NCI-H2029 (cell line): ENCODE data around the gene RPTOR.

Experiments used
- DNase-seq: peaks from one replicate; lab custom pipeline; 2025; lab: John Stamatoyannopoulos, UW

RPTOR gene

DNA sequence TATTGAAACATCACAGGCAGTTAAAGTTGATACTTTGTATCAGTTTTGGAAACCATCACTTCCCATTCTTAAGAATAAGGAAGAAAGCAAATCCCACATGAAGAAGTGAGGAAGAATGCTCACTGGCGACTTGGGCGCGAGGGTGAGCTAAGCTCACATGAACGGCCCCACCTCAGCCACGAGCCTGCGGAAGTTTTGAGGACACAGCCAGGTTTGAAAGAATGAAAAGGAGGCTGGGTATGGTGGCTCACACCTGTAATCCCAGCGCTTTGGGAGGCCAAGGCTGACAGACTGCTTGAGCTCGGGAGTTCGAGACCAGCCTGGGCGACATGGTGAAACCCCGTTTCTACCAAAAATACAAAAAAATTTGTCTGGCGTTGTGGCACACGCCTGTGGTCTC, 336.7 kb downstream of the RPTOR start:
- no peak for DNase-seq

DNA sequence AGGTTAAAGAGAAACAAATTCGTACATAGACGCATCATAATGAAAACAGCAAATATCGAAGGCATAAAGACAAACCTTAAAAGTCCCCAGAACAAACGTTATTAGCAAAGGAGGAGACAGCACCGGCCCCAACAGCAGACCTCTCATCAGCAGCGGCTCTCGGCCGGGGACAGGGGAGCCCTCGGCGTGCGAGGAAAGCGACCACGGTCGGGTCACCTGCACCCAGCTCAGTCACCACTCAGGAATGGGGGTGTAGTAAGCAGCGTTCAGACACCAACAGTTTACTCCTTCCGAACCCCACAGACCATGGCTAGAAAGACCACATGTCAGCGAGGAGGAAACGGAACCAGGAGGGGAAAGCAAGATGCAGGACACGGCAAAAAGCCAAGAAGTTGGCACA, 337.7 kb downstream of the RPTOR start:
- no peak for DNase-seq

DNA sequence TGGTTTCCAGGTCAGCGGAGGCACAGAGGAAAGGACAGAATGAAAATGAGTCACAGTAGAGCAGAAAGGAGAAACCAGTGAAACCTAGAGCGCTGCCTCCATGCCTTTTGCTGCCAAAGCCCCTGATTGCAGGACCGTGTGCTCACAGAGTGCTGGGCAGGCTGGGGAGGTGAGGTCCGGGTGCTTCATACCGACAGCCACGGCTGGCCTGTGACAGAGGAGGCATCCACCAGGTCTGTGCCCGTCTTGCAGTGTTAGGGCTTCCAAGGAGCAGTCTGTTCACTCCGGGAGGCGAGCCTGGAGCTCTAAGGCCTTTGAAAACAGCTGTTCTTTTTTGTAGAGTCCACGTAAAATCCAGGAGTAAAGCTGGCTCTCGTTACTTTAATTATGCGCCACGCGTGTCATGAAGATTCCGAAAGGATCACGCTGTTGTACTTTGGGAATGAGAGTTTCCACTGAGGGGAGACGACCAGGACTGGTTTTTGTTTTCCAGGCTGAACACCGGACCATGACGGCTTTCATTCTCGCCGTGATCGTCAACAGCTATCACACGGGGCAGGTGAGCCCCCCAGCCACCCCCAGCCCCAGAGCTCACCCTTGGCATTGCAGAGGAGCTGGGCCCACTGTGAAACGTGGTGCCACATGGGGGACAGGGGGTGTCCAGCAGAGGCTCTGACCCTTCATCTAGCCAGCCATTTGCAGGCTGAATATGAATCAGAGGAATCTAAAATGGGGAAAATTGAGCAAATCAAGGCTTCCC, 338.5 kb downstream of the RPTOR start:
- DNase-seq: no peak

DNA sequence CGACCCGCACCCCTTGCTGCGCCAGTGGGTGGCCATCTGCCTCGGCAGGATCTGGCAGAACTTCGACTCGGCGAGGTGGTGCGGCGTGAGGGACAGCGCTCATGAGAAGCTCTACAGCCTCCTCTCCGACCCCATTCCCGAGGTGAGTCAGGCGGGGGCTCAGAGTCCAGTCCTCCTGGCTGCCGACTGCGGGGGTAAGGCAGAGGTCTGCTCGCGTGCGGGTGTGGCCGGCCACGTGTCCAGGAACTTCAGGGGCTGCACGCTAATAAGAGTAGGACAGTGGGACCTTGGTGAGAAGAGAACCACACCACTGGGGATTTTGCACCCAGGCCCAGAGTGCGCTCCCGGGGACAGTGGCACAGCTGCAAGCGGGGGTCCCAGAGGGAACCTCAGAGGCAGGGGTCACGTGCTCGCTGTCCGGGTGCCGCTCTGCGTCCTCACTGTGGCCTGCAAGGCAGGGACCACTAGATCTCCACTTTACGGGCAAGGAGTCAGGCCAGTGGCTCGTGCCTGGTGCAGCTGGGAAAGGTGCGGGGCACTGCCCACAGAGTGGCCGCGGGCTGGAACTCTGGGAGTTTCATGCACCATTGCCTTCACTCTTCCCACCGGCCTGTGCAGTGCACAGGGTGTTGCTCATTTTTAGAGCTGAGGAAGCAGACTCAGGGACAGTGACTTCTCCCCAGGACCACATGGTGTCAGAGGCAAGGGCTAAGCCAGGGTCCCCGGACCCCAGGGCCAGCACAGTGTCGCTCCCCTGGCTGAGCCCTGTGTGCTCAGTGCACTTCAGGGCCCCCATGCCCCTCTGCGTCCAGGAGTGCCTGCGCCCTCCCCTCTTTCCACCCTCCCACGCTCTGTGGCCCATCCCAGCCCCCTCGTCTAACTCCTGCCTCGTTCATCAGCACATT, 339.4 kb downstream of the RPTOR start:
- DNase-seq: no peak

DNA sequence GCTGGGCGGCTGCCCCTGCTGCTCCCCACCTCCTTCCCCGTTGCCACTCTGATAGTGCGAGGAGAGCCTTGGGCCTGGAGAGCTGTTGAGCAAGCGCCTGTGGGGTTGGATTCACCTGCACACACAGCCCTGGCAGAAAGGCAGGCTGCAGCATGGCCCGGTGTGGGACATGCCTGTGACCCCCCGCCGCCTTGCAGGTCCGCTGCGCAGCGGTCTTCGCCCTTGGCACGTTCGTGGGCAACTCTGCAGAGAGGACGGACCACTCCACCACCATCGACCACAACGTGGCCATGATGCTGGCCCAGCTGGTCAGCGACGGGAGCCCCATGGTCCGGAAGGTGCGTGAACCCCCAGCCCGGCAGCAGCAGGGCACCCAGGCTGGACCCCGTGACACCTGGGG, 340.2 kb downstream of the RPTOR start:
- DNase-seq: no peak

DNA sequence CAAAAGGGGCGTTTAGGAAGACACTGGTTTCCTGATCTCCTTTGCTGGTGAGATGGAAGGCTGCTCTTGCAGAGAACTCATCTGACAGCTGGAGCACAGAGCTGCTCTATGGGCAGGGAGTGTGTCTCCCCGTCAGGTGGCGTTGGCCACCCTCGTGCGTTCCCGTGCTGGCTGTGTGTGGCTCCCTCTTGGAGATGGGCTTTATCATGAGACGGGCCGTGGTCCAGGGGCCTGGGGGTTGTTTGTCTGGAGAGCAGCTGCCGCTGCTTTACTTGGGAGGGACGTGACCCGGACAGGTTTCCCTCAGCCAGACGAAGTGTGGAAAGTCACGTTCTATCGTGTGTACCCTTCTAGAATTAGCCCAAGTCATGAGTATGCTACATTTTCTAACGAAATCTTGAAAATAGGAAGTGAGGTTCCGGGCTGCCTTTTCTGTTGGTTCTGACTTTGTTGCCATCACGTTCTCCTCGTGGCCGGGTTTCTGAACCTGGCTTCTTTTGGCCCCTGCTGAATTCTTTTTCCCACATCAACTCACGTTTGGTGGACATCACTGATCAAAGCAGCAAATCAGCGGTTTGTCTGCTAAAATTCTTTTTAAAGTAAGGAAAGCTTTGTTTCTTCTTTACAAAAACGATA, 341.4 kb downstream of the RPTOR start:
- DNase-seq: no peak

DNA sequence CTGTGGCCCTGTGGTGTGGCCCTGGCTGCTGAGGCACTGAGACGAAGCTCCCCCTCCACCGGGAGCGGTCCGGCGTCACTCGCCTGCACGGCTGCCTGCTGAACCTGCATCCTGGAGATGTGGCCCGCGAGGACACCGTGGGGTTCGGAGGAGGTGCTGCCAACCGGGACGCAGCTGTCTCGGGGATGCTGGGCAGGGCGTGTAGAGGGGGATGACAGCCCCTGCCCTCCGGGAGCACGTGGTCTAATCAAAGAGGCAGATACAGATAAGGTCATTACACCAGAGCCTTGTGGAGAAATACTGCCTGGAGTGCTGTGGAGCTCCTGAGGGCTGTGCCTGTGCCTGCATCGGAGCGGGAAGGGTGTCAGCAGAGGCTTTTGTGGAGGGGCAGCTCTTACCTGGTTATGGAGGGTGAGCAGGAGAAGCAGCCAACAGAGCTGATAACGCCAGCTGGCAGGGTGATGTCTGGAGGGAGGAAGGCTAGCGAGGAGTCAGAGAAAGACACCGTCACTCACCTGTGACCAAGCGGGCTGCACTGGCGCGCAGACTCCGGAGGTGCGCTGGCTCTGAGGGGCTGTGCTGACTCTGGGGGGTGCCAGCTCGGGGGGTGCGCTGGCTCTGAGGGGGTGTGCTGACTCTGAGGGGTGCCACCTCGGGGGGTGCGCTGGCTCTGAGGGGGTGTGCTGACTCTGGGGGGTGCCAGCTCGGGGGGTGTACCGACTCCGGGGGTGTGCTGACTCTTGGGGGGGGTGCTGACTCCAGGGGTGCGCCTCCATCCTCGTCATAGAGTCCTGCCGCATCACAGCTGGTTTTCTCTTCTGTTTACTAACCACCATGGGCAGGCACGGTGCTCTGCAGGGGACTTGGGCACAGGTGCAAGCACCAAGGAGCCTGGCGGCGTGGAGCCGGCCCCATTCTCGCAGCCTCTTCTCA, 342.3 kb downstream of the RPTOR start:
- no peak for DNase-seq

DNA sequence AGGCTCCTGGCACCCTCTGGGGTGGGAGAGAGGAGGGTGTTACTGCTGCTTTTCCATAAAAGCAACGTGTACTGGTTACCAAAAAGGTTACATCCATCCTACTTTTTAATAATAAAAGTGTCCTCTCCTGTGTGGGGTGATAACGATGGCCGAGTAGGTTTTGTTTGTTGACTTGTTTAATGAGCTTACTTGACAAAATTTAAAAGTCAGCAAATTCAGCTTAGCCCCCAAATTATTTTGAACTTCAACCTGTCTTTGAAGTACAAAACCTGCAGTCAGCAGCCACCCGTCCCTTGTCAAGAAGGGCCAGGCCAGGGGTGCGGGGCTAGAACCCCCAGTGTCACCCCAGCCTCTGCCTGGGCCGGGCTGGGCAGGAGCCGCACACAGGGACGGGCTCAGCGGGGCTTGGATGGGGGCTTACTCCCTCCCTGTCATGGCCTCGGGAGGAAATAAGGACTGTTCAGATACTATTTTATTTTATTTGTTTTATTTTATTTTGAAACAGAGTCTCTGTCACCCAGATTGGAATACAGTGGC, 343.1 kb downstream of the RPTOR start:
- DNase-seq: no peak

DNA sequence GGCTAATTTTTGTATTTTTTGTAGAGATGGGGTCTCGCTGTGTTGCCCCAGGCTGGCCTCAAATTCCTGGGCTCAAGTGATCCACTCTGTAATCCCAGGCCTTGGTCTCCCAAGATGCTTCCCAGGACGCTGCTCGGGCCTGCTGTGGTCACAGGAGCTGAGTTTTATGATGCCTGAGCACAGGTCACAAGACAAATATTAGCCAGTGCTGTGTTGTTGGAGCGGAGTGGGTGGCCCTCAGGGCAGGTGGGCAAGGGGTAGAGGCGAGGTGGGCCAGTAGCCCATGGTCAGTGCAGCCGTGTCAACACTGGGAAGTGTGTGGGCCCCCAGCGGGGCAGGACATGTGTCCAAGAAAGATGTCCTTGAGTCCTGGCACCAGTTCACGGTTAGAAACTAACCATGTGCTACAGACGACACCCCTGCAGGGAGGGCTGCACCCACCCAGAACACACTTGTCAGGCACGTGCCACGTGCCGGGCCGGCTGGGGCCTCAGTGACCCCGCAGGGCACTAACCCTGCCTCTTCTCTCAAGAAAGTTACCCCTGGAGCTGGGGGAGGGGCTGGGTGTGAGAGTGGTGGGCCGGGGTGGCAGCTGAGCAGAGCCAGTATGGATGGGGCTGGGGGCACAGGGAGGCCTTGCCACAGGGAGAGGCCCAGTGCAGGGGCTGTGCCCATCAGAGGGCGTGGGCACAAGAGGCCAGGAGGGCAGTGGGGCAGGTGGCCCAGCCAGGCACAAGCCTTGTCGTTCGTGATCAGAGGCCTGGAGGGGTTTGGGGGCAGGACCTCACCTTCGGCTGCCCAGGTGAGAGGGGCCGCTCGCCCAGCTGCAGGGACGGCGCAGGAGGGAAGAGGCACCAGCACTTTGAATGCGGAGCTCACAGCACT, 343.9 kb downstream of the RPTOR start:
- no peak for DNase-seq

DNA sequence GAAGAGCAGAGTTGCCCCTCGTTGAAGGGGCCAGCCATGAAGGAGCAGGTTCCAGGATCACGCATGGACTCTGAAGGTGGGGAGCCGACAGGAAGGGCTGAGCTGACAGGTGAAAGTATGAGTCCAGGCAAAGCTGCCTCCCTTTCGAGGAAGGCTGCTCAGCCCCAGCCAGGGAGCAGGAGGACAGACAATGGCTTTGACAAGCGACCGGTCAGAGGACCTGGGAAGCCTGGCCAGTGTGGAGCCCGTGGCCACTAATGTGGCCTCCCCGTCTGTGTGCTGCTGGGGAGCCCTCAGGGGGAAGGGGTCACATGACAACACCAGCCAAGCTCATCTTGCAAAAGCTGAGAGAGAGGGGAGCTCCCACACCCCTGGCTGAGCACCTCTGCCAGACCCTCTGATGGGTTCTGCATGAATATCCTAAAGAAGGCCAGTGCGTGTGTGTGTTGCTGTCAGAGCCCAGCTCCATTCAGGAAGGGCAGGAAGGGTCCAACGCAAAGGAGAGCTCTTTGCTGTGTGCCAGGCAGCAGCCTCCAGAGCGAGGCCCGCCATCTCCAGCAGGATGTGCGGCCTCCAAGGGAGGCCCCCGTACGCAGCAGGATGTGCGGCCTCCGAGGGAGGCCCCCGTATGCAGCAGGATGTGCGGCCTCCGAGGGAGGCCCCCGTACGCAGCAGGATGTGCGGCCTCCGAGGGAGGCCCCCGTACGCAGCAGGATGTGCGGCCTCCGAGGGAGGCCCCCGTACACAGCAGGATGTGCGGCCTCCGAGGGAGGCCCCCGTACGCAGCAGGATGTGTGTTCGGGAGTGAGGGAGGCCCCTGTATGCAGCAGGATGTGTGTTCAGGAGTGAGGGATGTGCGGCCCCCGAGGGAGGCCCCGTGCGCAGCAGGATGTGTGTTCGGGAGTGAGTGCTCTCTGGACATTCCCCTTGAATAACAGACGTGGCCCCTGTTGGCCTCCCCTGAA, 344.9 kb downstream of the RPTOR start:
- no peak for DNase-seq

DNA sequence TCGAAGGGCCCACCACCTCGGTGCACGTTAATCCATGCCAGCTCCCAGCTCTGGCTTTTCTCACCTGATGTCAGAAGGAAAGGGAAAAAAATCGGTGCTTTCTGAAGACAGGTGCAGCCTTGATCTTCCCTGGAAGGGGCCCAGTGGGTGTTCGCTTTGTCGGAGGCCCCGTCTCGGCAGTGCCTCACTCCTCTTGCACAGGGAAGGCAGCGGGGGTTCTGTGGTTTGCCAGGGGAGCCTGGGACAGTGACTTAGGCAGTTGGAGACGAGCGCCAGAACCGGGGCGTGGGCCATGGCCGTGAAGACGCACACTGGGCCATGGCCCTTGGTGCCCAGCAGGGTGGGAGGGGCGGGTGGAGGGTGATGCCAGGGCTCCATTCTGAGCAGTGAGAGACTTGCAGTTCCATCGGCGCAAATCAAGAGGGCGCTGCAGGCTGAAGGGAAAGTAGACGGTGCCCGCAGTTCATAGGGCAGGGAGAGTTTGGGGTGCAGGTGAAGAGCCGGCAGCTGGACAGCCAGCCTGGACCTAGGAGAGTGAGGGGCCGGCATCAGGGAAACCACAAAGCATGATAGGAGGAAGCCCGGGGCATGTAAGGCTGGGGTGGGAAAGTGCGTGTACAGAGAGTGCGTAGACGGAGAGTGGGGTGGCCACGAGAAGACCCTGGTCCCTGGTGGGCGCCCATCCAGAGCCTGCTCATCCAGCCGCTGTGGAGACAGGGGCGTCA, 345.7 kb downstream of the RPTOR start:
- DNase-seq: no peak

DNA sequence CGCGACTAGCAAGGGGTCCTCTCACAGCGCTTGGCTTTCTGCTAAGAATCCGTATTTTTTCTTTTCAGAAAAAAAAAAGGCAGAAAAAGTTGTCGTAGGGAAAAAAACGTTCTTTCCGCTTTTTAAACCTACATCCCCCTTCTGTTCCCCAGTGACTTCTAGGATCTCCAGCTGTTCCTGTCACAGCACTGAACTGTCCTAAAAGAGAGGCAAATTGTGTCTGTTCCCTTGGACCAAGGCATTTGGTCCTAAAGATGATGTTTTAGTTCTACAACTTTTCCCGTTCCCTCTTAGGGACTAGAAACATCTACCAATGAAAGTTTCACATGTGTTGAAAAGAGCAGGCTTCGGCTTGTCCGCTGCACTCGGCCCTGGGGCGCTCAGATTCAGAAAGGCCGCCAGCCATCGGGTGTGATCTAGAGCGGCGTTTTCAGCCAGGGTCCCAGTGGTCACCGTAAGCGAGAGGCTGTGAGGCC, 346.3 kb downstream of the RPTOR start:
- no peak for DNase-seq

DNA sequence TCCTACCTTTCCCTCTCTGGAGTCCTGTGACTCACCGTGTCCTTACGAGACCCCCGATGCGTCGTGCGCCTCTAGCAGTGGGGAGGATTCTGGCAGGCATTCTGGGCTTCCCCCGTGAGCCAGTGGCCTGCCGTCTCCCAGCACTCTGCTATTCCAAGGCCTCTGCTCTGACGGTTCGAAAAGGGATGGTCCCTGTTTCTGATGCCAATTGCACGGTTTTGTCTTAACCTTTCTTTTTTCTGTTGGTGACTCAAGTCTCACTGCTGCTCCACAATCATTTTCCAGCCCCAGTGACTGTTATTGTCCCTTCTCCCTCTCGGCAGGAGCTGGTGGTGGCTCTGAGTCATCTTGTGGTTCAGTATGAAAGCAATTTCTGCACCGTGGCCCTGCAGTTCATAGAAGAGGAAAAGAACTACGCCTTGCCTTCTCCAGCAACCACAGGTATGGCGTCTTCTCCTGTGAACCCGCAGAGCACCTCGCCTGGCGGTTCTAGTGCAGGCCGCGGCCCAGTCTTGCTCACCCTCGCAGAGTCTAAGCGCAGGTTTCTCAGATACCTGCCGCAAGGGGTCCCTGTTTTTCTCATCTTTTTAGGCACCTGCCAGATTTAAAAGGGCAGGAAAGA, 346.9 kb downstream of the RPTOR start:
- no peak for DNase-seq

DNA sequence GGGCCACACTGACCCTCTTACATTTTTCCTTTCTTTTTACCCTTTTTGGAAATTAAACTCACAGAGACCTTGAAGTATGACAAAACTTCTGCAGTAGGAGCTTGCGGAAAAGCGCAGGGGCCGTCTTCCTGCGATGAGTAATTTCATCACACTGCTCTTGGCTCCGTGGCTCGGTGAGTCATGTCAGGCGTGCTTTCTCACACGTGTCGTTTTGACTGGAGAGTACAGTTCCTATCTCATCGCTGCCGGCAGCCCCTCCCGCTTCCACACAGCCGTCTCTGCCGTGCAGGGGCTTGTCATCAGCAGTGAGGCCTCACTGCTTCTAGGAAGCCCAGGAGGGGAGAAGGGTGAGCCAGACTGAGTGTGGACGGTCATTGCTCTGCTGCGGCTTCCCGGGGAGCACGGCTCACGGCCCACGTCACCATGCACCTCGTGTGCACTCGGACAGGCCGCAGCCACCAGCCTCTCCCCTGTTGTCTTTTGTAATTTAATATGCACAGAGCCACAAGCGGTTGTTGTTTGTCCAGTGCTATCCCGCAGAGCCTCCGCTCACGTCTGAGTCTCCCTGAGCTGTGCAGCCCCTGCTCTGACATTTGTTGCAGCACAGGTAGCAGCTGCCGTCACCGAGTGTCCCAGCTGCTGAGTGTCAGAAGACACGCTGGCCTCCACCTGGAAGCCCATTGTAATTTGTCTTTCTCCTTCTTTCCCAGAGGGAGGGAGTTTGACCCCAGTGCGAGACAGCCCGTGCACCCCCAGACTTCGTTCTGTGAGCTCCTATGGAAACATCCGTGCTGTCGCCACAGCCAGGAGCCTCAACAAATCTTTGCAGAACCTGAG, 347.6 kb downstream of the RPTOR start:
- DNase-seq: no peak

DNA sequence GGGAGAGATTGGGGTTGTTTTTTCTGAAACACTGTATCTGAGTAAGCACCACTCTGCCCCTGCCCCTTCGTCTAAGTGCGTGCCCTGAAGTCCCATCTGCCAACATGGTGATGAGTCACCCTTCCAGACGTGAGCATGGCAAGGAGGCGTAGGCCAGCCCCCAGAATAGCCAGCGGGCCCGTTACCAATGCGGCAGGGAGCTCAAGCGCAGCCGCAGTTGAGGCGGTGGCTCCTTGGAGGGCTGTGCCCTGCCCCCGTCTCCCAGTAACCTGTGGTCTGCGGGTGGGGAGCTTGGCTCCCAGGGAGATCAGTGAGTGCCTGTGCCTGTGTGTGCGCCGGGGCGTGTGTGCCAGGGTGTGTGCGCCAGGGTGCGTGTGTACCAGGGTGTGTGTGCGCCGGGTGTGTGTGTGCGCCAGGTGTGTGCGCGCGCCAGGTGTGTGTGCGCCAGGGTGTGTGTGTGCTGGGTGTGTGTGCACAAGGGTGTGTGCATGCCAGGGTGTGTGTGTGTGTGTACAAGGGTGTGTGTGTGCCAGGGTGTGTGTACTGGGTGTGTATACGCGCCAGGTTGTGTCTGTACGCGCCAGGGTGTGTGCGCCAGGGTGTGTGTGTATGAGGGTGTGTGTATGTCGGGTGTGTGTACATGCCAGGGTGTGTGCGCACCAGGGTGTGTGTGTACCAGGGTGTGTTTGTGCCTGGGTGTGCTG, 348.4 kb downstream of the RPTOR start:
- DNase-seq: no peak
